MM.1S (cell line): ENCODE data around the gene SEL1L3.

Experiments
- DNase-seq: peaks from one replicate; pipeline ENCODE4 v3.0.0-alpha.2; 2015
- H2AFZ ChIP-seq: fragments of 300-600 bp; sonication (generic); 2 replicates; pipeline ENCODE4 v1.6.0; 2016; ENCODE audit warnings: antibody characterized with exemption, low read length
- H3F3A ChIP-seq: fragments of 300-600 bp; sonication (generic); 2 replicates; pipeline ENCODE4 v1.6.1; 2016; ENCODE audit warnings: mild to moderate bottlenecking, antibody characterized with exemption, low read length, moderate library complexity, mixed read lengths; ENCODE audit not compliant: insufficient read depth
- H3K27ac ChIP-seq: fragments of 300-600 bp; sonication (generic); 2 replicates; pipeline ENCODE4 v1.5.1; 2016; ENCODE audit warnings: mild to moderate bottlenecking, low read length
- H3K27me3 ChIP-seq: fragments of 300-600 bp; sonication (generic); replicated peaks from 2 replicates; pipeline ENCODE4 v1.6.0; 2016; ENCODE audit warnings: low read length; ENCODE audit not compliant: insufficient read depth
- H3K36me3 ChIP-seq: fragments of 300-600 bp; sonication (generic); replicated peaks from 2 replicates; pipeline ENCODE4 v1.6.1; 2016; ENCODE audit warnings: mild to moderate bottlenecking, low read length, mixed read lengths; ENCODE audit not compliant: insufficient read depth
- H3K4me1 ChIP-seq: fragments of 300-600 bp; sonication (generic); 2 replicates; pipeline ENCODE4 v1.6.1; 2016; ENCODE audit warnings: low read length, mixed read lengths
- H3K4me2 ChIP-seq: fragments of 300-600 bp; sonication (generic); 2 replicates; pipeline ENCODE4 v1.6.0; 2016; ENCODE audit warnings: low read depth, low read length
- H3K4me3 ChIP-seq: fragments of 300-600 bp; sonication (generic); 2 replicates; pipeline ENCODE4 v1.5.1; 2016; ENCODE audit warnings: low read length, mixed read lengths
- H3K79me2 ChIP-seq: fragments of 300-600 bp; sonication (generic); 2 replicates; pipeline ENCODE4 v1.6.1; 2016; ENCODE audit warnings: mixed run types, low read length, mixed read lengths
- H3K9ac ChIP-seq: fragments of 300-600 bp; sonication (generic); 2 replicates; pipeline ENCODE4 v1.6.1; 2016; ENCODE audit warnings: low read length, mixed read lengths
- H3K9me2 ChIP-seq: fragments of 300-600 bp; sonication (generic); replicated peaks from 2 replicates; pipeline ENCODE4 v1.6.1; 2016; ENCODE audit warnings: mild to moderate bottlenecking, low read length, mixed read lengths; ENCODE audit not compliant: insufficient read depth
- H3K9me3 ChIP-seq: fragments of 300-600 bp; sonication (generic); replicated peaks from 2 replicates; pipeline ENCODE4 v1.6.1; 2016; ENCODE audit warnings: mild to moderate bottlenecking, low read length, mixed read lengths; ENCODE audit not compliant: insufficient read depth
- H4K20me1 ChIP-seq: fragments of 300-600 bp; sonication (generic); 2 replicates; pipeline ENCODE4 v1.6.1; 2016; ENCODE audit warnings: mild to moderate bottlenecking, low read length, moderate library complexity, mixed read lengths; ENCODE audit not compliant: insufficient read depth
- EZH2 ChIP-seq: fragments of 300-600 bp; sonication (generic); optimal IDR thresholded peaks from 2 replicates; pipeline ENCODE3; 2017; ENCODE audit warnings: low read depth, mild to moderate bottlenecking, antibody characterized with exemption, low read length, mixed read lengths
- EZH2phosphoT487 ChIP-seq: fragments of 300-600 bp; sonication (generic); IDR thresholded peaks from 2 replicates; pipeline ENCODE4 v1.6.1; 2018; ENCODE audit warnings: antibody characterized with exemption, low read length
- TF ChIP-seq, protein P1 (sequence below): fragments of 300-600 bp; sonication (generic); IDR thresholded peaks from 2 replicates; pipeline ENCODE4 v1.5.1; 2016; ENCODE audit warnings: antibody characterized with exemption, low read length, mixed read lengths

SEL1L3 gene

DNA sequence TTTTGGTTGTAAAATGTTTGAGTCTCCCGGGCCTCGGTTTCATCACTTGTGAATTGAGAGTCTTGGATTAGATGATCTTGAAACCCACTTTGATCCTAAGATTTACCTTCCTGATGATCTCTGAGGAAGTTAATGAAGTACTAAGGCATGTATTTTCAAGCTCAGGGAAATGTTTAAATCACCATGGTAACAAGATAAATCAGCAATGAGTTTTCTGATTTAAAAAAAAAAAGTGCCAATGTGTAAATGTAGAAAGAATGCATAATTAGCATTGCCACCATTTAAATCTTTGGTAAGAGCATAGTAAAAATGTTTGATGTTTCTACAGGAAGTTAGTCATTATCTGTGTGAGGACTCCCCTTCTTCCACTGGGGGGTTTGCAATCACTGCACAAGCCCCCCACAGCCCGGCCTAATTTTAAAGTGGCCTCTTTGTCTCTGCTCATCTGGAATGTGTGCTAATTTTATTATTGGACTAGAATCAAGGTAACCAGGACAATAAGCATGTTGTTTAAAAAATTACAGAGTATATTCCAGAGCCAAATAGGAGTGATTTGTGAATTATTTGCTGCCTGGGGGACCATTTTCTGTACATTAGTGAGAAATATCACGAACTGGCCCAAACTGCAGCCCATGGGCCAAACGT lies 113.5 kb downstream of the SEL1L3 start:
- no peak overlapping the region for H3K27ac ChIP-seq
- no peak for TF ChIP-seq EZH2
- TF ChIP-seq, protein P1, sequence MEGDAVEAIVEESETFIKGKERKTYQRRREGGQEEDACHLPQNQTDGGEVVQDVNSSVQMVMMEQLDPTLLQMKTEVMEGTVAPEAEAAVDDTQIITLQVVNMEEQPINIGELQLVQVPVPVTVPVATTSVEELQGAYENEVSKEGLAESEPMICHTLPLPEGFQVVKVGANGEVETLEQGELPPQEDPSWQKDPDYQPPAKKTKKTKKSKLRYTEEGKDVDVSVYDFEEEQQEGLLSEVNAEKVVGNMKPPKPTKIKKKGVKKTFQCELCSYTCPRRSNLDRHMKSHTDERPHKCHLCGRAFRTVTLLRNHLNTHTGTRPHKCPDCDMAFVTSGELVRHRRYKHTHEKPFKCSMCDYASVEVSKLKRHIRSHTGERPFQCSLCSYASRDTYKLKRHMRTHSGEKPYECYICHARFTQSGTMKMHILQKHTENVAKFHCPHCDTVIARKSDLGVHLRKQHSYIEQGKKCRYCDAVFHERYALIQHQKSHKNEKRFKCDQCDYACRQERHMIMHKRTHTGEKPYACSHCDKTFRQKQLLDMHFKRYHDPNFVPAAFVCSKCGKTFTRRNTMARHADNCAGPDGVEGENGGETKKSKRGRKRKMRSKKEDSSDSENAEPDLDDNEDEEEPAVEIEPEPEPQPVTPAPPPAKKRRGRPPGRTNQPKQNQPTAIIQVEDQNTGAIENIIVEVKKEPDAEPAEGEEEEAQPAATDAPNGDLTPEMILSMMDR: no peak
- no peak for TF ChIP-seq EZH2phosphoT487
- no peaks in the 10 kb centered on the region for H3K27me3 ChIP-seq
- no peaks in the 10 kb centered on the region for H3K9me3 ChIP-seq
- H3K9me2 ChIP-seq: no peaks in the 10 kb centered on the region
- no peak for DNase-seq
- H3K4me1 ChIP-seq: no peaks in the 10 kb centered on the region
- H3F3A ChIP-seq: no peaks in the 10 kb centered on the region
- no peak overlapping the region for H3K4me2 ChIP-seq
- no peaks in the 10 kb centered on the region for H3K36me3 ChIP-seq
- no peak overlapping the region for H3K9ac ChIP-seq
- no peak overlapping the region for H2AFZ ChIP-seq
- no peaks in the 10 kb centered on the region for H4K20me1 ChIP-seq
- H3K4me3 ChIP-seq: no peak overlapping the region
- no peaks in the 10 kb centered on the region for H3K79me2 ChIP-seq

DNA sequence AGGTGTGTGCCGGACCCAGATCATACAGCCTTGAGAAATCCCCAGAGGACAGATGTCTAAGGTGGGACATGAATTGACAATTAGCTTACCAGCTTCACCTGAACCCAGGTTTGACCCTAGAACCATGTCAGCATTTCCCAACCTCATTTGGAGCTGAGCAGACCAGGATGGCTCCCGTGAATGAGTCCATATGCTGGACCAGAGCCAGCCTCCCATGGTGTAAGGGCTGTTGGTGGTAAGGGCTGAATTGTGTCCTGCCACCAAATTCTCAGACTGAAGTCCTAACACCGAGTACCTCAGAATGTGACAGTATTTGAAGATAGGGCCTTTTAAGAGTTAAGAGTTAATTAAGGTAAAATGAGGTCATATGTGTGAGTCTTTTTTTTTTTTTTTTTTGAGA lies 118.8 kb downstream of the SEL1L3 start:
- Histone ChIP-seq H3K9me2 (no peaks in the 10 kb centered on the region), H3K9ac (no peak overlapping the region), H3K9me3 (no peaks in the 10 kb centered on the region), H3K27ac (no peak overlapping the region), H4K20me1 (no peaks in the 10 kb centered on the region), H3K4me2 (no peak overlapping the region), H3K4me3 (no peak overlapping the region), H3F3A (no peaks in the 10 kb centered on the region), H3K36me3 (no peaks in the 10 kb centered on the region), H3K4me1 (no peaks in the 10 kb centered on the region), H2AFZ (no peak overlapping the region), H3K79me2 (no peaks in the 10 kb centered on the region), H3K27me3 (no peaks in the 10 kb centered on the region)
- no peak for DNase-seq
- TF ChIP-seq, protein P1: no peak
- no peak for TF ChIP-seq EZH2
- TF ChIP-seq EZH2phosphoT487: no peak

DNA sequence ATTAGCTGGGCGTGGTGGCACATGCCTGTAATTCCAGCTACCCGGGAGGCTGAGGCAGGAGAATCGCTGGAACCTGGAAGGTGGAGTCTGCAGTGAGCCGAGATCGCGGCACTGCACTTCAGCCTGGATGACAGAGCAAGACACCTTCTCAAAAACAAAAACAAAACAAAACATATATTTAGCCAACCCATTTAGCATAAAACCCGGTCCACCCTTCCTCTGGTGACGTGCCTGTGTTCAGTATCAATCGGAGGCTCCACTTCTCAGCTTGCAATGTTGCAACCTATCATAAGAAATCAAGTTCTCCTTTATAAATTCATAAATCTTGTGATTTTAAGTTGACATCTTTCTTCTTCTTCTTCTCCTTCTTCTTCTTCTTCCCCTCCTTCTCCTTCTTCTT lies 133.2 kb downstream of the SEL1L3 start:
- Histone ChIP-seq H3K79me2 (no peaks in the 10 kb centered on the region), H4K20me1 (no peaks in the 10 kb centered on the region), H3F3A (no peaks in the 10 kb centered on the region), H3K27ac (no peak overlapping the region), H2AFZ (no peak overlapping the region), H3K9ac (no peak overlapping the region), H3K4me3 (no peak overlapping the region), H3K9me3 (no peaks in the 10 kb centered on the region), H3K36me3 (no peaks in the 10 kb centered on the region), H3K4me2 (no peak overlapping the region), H3K27me3 (no peaks in the 10 kb centered on the region), H3K9me2 (no peaks in the 10 kb centered on the region), H3K4me1 (no peaks in the 10 kb centered on the region)
- TF ChIP-seq, protein P1: no peak
- TF ChIP-seq EZH2 (no peak), EZH2phosphoT487 (no peak)
- no peak for DNase-seq
